HAP-1 (cell line): ENCODE results near the gene ITGAL.
"Not testable (repeated sequence)": the region's sequence is repeated elsewhere in the genome, so short reads cannot be mapped to it uniquely, and the experiment has no call there.

ENCODE experiments used
- DNase-seq, 2 experiments: peaks; one replicate each; pipeline ENCODE4 v3.0.0-alpha.2; 2016 to 2020; ENCODE audit warnings: low spot score in 2 of 2
- H3K27me3 ChIP-seq: fragments of 250-450 bp; sonication (Bioruptor Pico); 2 replicates; pipeline ENCODE4 v1.5.1; 2020; ENCODE audit warnings: low read depth, mild to moderate bottlenecking, moderate library complexity
- H3K36me3 ChIP-seq: fragments of 250-450 bp; sonication (Bioruptor Pico); replicated peaks from 2 replicates; pipeline ENCODE4 v1.5.1; 2020; ENCODE audit warnings: mild to moderate bottlenecking
- H3K4me1 ChIP-seq: fragments of 250-450 bp; sonication (Bioruptor Pico); 2 replicates; pipeline ENCODE4 v1.5.1; 2020; ENCODE audit warnings: mild to moderate bottlenecking
- H3K4me3 ChIP-seq: fragments of 250-450 bp; sonication (Bioruptor Pico); 2 replicates; pipeline ENCODE4 v1.5.1; 2020; ENCODE audit warnings: mild to moderate bottlenecking, moderate library complexity
- H3K9me3 ChIP-seq: fragments of 250-450 bp; sonication (Bioruptor Pico); 2 replicates; pipeline ENCODE4 v1.5.1; 2020; ENCODE audit warnings: mild to moderate bottlenecking, moderate library complexity
- in situ Hi-C: fragments of 300-500 bp; cut with MboI; formaldehyde crosslinking; loops from 3 replicates; pipeline ENCODE4 v1.14.3; 2020; ENCODE audit warnings: low sequenced_read_pairs, inconsistent platforms, mixed read lengths

The ITGAL gene

GRCh38 chr16:30521476-30521872 lies 48.9 kb downstream of the ITGAL start:
- Histone ChIP-seq H3K27me3 (no peaks in the 10 kb centered on the region), H3K4me3 (no peak overlapping the region), H3K4me1 (no peaks in the 10 kb centered on the region), H3K36me3 (peaks cover 11% of the 10 kb centered on the region), H3K9me3 (no peaks in the 10 kb centered on the region)
- in situ Hi-C loops = loop anchor here (10.0 kb wide), 1 partner anchor 87 kb away; the partner anchor contains the start of gene DCTPP1
- DNase-seq = no peak

GRCh38 chr16:30521873-30522641 lies 49.5 kb downstream of the ITGAL start:
- H3K4me1 ChIP-seq = no peaks in the 10 kb centered on the region
- in situ Hi-C loops = loop anchor here (10.0 kb wide), 1 partner anchor 87 kb away; the partner anchor contains the start of gene DCTPP1
- no peaks in the 10 kb centered on the region for H3K27me3 ChIP-seq
- H3K9me3 ChIP-seq = no peaks in the 10 kb centered on the region
- no peak overlapping the region for H3K4me3 ChIP-seq
- no peak for DNase-seq
- peaks cover 11% of the 10 kb centered on the region for H3K36me3 ChIP-seq

GRCh38 chr16:30522702-30523463 lies 50.3 kb downstream of the ITGAL start:
- H3K4me1 ChIP-seq, H3K9me3 ChIP-seq, DNase-seq, H3K4me3 ChIP-seq, H3K27me3 ChIP-seq: not testable (repeated sequence)
- H3K36me3 ChIP-seq = peaks cover 11% of the 10 kb centered on the region
- in situ Hi-C loops = loop anchor here (10.0 kb wide), 1 partner anchor 88 kb away; the partner anchor contains the start of gene DCTPP1

- no peak overlapping the region for H3K4me3 ChIP-seq
- in situ Hi-C loops = loop anchor here (10.0 kb wide), 1 partner anchor 89 kb away; the partner anchor contains the start of gene DCTPP1
These were observed 51.4 kb downstream of the ITGAL start for GRCh38 chr16:30523768-30524574.

GRCh38 chr16:30524575-30525568 lies 52.3 kb downstream of the ITGAL start:
- Histone ChIP-seq H3K36me3 (peaks cover 11% of the 10 kb centered on the region), H3K9me3 (no peaks in the 10 kb centered on the region), H3K4me3 (no peak overlapping the region), H3K27me3 (no peaks in the 10 kb centered on the region), H3K4me1 (peaks cover 5% of the 10 kb centered on the region)
- in situ Hi-C loops = loop anchor here (10.0 kb wide), 1 partner anchor 90 kb away; the partner anchor contains the start of gene DCTPP1
- DNase-seq = no peak

More at GRCh38 chr16:30523768-30524574, 51.4 kb downstream of the ITGAL start:
- DNase-seq = peak in 1 of 2 experiments; percentile 16
- Histone ChIP-seq H3K36me3 (peaks cover 11% of the 10 kb centered on the region), H3K27me3 (no peaks in the 10 kb centered on the region), H3K9me3 (no peaks in the 10 kb centered on the region), H3K4me1 (peaks cover 5% of the 10 kb centered on the region)

- in situ Hi-C loops = loop anchor here (10.0 kb wide), 1 partner anchor 91 kb away; the partner anchor contains the start of gene DCTPP1
- Histone ChIP-seq H3K4me3 (peak overlapping the region; percentile 90), H3K4me1 (peaks cover 5% of the 10 kb centered on the region), H3K9me3 (no peaks in the 10 kb centered on the region), H3K36me3 (peaks cover 11% of the 10 kb centered on the region), H3K27me3 (no peaks in the 10 kb centered on the region)
- DNase-seq = no peak
These were observed 53.2 kb downstream of the ITGAL start for GRCh38 chr16:30525844-30526136.

- no peaks in the 10 kb centered on the region for H3K9me3 ChIP-seq
- H3K4me1 ChIP-seq = peaks cover 5% of the 10 kb centered on the region
- peak in 1 of 2 experiments; percentile 49 for DNase-seq
- in situ Hi-C loops = loop anchor here (10.0 kb wide), 1 partner anchor 91 kb away; the partner anchor contains the start of gene DCTPP1
- H3K36me3 ChIP-seq = peaks cover 11% of the 10 kb centered on the region
- H3K4me3 ChIP-seq = peak within 1 kb of the TSS; percentile 90
- H3K27me3 ChIP-seq = no peaks in the 10 kb centered on the region
These were observed 53.7 kb downstream of the ITGAL start, which contains the start of gene ZNF768 for GRCh38 chr16:30526137-30526822. TSS of gene ZNF768 (minus strand) at chr16:30526566. CDS start at chr16:30526413, 153 bp downstream.

- Histone ChIP-seq H3K27me3 (no peaks in the 10 kb centered on the region), H3K9me3 (no peaks in the 10 kb centered on the region), H3K36me3 (peaks cover 15% of the 10 kb centered on the region), H3K4me3 (peak overlapping the region; percentile 90), H3K4me1 (peaks cover 5% of the 10 kb centered on the region)
- in situ Hi-C loops = loop anchor here (10.0 kb wide), 1 partner anchor 92 kb away; the partner anchor contains the start of gene DCTPP1
- peak; percentile 97 to 99 for DNase-seq
These were observed 54.5 kb downstream of the ITGAL start for GRCh38 chr16:30526823-30527634.

GRCh38 chr16:30527635-30528178 lies 55.2 kb downstream of the ITGAL start:
- H3K27me3 ChIP-seq = no peaks in the 10 kb centered on the region
- in situ Hi-C loops = loop anchor here (10.0 kb wide), 1 partner anchor 93 kb away; the partner anchor contains the start of gene DCTPP1
- H3K4me1 ChIP-seq = peaks cover 5% of the 10 kb centered on the region
- DNase-seq = no peak
- peak overlapping the region; percentile 90; the same call in 1 of the 2 replicates for H3K4me3 ChIP-seq
- H3K9me3 ChIP-seq = no peaks in the 10 kb centered on the region
- H3K36me3 ChIP-seq = peaks cover 22% of the 10 kb centered on the region

- in situ Hi-C loops = loop anchor here (10.0 kb wide), 1 partner anchor 94 kb away; the partner anchor contains the start of gene DCTPP1
- DNase-seq = no peak
- Histone ChIP-seq H3K4me1 (peaks cover 10% of the 10 kb centered on the region), H3K27me3 (no peaks in the 10 kb centered on the region), H3K4me3 (no peak overlapping the region), H3K36me3 (peaks cover 26% of the 10 kb centered on the region), H3K9me3 (no peaks in the 10 kb centered on the region)
These were observed 56.4 kb downstream of the ITGAL start for GRCh38 chr16:30528799-30529457.
